HG03439 (cell line): ENCODE results near the gene UBE2E2.

Source experiments
- ATAC-seq: cut with Tn5 transposase; IDR thresholded peaks from one replicate; pipeline ENCODE4 v1.9.1; 2021; ENCODE audit warnings: mild to moderate bottlenecking, moderate library complexity; ENCODE audit not compliant: unreplicated experiment

UBE2E2 gene

DNA sequence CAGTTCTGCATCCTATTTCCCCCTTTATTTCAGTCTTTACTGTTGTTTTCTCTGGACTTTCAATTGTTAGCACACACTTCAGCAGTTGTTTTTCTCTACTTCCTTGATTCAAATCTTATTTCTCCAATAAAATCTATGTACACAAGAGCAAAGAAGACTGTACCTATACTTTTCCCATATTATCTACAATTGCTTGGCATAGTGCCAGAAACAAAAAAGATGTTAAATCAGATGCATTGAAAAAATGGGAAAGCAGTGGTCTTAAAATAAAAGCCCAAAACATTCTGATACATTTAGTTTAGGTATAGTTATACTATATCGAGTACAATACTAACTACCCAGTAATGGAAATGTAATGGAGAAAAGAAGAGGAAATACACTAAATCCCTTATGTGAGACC, 265.1 kb downstream of the UBE2E2 start:
- ATAC-seq = no peak

DNA sequence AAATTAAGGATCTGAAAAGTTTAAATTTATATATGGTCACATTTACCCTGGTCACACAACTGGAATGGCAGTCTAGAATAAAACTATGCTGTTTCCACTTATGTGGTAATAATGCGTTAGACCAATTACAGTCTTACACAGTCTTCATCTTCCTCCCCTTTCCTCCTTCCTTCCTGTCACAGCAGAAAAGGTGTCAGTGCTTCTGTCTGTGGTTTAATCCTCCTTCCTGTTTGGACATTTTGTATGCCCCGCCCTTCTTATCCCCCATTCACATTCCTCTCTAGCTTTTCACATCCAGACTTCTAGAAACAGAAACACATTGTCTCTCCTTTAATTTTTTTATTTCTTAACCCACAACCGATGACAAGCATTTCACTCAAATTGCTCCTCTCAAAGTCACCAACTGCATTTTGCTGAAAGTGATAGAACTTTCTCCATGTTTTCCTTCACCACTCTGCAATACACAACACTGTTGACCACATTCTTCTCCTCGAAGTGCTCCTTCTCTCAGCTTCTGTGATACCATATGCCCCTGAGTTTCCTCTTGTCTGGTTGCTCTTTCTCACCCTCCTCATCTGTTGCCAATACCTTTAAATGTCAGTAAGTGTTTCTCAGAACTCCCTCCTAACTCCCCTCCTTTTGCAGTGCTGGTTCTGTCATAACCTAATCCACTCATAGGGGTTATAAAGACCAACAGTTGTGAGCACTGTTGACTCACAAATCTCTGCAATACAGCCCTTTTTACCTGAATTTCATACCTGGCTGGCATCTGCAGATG, 271.6 kb downstream of the UBE2E2 start:
- no peak for ATAC-seq

DNA sequence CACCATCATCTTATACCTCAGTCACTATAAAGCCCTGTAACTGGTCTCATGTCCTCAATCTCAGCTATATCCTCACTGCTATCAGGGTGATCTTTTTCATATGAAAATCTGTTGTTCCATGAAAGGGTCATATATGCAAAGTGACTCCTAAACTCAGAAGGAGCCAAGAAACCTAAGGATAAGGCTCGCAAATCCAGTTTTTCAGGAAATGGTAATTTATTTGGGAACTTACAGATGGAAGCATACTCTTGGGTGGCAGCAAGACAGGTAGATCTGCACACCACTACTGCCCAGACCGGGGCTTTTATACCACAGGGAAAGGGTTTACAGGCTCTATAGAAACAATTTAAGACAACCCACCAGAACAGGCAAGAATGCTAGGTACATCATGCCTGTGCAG, 272.3 kb downstream of the UBE2E2 start:
- no peak for ATAC-seq

DNA sequence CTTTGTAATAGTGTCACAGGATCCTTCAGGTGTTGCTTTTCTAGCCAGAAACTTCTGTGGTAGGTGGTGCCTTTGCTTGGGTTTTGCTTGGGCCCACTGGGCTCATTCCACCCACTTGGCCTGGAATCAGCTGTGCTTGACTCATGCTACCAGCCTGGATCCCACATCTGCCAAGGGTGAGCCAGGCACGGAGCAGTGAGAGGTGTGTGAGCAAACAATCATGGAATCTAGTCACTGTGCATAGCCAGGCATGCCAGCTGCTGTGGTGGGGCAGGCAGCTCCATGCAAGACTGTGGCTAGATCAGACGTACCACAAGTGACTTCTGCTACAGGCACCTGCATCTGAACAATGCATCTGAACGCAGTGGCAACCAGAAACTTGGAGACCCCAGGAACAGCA, 275.9 kb downstream of the UBE2E2 start:
- ATAC-seq = no peak

DNA sequence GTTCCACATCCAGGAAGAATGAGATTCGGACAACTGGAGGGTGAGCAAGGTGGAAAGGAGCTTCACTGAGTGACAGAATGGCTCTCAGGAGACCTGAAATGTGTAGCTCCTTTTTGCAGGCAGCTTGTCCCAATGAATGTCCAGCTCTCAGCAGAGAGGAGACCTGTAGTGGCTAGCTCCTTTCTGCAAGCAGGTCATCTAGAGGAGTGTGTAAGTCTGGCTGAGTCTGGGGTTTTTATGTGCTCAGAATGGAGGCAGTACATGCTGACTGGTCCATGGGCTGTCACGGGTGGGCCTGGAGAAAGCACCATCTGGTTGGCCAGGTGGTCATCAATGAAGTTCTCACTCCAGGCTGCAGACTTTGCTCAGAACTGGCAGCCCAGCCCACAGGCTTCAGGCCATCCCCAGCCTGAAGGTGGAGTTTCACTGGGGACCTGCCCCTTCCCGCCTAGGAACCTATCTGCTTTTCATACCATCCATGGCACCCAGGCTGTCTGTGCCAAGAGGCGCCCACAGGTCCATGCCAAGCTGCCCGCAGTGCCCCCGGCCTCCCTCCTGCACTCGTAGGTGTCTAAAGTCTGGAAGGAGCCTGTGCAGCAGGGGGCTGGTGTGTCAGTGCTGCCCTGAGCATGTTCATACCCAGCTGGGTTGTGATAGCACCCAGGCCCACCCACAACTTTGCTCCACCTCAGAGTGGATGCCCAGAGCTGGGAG, 276.6 kb downstream of the UBE2E2 start:
- no peak for ATAC-seq

DNA sequence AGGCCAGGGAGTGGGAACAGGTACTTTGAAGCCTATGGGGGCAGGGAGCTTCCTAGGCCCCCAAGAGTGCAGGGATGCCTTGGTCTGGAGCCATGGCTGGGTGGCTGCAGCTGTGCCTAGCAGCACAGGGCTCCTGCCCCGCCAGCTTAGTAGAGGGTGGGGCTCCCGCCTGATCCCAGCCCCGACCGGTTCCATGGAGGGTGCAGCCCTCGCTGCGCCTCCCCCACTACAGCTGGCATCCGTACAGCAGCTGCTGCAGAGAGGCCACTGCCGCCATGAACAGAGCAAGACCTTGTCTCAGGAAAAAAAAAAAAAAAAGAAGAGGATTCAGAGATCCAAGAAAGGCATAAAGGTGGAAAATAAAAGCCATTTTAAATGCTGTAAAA, 277.2 kb downstream of the UBE2E2 start:
- ATAC-seq = no peak

DNA sequence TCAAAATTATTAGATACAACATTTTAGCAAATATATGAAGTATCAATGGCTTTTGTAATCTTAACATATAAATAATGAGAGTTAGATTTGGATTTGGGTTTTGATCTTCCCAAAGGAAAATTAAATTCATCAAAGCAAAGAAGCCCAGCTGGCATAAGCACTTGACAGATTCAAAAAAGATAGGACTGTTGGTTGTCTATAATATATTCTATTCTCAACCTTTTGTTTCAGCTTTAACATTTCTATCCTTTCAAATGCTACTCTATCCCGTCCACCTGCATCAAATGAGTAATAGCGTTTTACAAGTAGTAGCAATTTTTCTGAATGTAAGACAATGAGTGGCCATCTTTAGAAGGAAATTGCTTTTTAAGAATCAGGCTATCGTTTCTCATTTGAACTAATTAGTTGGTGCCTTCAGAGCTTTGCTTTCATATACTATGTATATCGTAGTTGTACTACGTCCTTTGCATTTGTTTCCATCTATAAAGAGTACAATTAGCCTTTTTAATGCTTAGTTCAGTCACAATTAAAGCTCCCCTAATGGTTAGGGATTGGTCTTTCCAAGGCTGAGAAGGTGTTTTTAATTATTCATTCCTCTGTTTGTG, 278.0 kb downstream of the UBE2E2 start:
- no peak for ATAC-seq

DNA sequence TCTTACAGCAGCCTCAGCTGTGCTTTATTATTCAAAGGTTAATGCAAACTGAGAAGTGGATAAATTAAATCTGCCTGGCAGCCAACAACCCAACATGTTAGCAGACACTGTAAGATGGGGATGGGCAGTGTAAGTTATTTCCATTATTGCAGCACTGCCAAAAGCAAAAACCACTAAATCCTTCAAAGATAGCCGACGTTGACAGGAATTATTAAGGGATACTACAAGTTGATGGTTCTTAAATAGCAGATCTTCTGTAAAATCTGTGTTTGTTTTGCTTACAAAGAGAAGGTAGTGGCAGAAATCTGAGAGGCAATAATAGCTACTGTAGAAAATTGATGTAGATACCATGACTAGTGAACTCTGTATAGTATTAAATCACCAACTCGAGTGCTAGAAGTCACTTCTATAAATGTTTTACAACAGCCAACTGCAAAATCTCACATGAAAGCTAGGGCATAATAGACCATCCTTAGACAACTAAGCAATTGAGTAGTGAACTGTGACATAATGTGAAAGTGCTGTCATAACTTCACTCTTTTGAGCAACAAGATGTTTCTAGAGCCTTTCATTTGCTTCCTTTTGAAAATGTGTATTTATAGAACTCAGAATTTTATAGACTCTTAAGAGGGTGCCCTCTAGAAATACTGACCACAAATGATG, 278.6 kb downstream of the UBE2E2 start:
- no peak for ATAC-seq

DNA sequence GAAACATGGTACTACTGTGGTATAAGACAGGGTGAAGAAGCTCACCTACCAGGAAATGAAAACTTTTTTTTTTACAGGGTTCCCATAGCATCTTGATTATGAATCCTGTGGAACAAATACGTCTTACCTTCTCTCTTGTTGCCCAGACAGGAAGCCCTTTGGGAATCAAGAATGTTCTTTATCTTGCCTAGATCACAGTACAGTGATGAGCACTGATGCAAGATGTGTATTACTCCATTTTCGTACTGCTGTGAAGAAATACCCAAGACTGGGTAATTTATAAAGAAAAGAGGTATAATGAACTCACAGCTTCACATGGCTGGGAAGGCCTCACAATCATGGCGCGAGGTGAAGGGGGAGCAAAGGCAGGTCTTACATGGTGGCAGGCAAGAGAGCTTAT, 281.3 kb downstream of the UBE2E2 start:
- ATAC-seq = no peak

DNA sequence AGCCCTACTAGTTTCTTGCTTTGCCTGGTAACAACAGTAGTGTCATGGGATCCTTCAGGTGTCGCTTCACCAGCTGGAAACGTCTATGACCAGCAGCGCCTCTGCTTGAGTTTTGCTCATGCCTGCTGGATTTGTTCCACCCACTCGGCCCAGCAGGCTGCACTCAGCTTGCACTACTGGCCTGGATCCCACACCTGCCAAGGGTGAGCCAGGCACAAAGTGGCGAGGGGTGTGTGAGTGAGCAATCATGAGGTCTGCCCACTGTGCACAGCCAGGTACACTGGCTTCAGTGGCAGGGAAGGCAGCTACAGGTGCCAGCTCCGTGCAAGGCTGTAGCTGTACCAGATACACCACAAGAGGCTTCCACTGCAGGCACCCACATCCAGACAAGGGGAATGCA, 282.8 kb downstream of the UBE2E2 start:
- no peak for ATAC-seq

DNA sequence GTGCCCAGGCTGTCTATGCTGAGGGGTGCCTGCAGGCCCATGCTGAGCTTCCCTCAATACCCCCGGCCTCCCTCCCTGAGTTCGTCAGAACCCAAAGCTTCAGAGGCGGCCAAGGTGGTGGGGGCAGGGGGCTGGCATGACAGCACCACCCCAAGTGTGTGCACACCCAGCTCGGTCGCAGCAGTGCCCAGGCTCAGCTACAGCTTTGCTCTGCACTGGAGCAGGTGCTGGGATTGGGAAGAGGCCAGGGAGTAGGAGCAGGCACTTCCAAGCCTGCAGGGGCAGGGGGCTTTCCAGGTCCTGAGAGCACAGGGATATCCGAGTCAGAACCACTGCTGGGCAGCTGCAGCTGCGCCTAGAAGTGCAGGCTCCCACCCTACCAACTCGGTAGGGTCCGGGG, 283.9 kb downstream of the UBE2E2 start:
- no peak for ATAC-seq

DNA sequence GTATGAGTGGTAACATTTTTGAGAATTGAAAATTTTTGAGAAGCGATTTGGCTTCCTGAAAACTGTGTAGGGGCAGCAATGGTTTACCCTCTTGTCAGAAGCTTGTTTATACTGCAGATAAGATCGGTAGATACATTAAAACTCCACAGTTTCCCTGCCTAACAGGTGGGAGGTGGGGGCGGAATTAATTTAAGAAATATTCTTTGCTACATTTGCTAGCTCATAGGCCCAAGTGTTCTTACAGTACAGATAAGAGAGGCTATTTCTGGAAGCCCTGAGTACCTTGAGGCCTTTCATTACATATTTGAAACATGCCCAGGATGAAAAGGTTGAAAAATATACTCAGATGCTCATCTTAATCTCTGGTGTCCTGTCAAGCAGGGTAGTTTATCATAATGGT, 285.5 kb downstream of the UBE2E2 start:
- no peak for ATAC-seq

DNA sequence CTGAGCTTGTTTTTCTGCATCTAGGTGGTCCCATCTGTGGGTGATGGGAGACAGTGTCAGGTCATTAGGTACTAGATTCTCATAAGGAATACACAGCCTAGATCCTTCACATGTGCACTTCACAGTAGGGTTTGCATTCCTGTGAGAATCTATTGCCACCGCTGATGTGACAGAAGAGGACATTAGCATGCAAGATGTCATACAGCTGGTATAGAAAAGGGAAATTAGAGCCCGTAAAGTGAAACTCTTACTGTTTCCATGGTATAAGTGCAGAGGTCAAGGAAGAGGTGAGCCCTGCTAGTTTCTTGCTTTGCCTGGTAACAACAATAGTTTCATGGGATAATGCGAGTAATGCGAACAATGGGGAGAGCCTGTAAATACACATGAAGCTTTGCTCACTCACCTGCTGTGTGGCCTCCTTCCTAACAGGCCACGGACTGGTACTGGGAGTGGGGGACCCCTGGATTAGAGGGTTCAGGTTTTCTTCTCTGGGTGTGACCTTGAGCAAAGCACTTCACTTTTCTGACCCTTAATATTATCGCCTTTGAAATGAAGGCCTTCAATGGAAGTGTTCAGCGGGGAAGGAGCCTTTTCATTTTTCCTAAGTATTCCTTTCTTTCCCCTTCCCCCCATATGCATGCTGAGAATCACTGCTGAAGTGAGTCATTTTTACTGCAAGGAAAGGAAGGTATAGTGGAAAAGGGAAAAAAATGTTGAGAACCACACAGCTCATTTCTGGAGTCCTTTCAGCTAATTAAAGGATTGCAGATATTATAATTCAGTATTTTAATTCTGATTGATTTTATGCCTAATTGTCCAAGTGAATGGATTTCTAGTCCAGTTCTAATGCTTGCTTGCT, 286.4 kb downstream of the UBE2E2 start:
- ATAC-seq = no peak

DNA sequence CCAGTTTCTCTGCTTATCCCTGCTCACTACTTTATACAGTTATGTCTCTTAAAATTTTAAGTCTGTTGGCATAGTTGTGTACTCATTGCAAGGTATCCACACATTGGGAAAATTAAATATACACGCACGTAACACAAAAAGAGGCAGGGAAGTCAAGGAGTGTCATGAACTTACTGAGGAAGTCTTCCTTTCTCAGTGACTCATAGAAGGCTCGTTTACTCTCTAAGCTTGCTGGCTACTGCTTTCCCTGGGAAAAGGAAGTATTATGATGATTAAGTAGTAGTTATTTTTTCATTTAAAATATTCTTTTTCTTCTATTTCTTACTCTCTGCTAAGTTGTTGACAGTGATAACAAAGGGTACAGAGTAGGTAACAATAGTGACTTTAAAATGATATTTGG, 287.3 kb downstream of the UBE2E2 start:
- no peak for ATAC-seq

DNA sequence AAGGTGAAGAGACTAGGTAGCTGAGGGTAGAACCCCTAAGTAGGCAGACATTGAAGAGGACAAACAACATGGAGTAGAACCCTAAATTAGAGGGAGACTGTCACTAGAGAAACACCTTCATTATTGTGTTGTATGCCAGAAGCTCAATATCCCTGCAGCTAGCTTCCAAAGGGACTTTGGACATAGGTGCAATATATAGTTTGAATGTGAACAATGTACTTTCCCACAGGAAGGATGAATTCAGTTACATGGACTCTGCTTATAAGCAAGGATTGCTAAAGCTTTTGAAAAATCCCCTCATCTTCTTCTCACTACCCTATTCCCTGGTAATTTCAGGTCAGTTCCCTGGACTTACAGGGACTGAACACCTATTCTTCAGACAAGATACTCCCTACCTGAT, 288.9 kb downstream of the UBE2E2 start:
- no peak for ATAC-seq

DNA sequence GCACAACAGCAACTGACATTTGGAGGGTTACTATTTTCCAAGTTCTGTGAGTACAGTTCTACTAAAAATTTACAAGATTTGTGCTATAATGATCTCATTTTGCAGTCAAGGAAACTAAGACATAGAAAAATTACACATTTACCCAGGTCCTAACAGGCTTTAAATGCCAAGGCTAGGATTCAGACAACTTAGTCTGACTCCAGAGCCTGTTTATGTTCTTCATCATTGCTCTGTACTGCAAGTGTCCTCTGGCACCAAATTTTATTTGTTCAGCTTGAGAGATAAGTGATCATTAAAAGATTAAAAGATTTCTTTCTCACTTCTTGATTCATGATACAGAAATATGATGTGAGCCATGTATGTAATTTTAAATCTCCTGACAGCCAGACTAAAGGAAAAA, 290.8 kb downstream of the UBE2E2 start:
- ATAC-seq = no peak

DNA sequence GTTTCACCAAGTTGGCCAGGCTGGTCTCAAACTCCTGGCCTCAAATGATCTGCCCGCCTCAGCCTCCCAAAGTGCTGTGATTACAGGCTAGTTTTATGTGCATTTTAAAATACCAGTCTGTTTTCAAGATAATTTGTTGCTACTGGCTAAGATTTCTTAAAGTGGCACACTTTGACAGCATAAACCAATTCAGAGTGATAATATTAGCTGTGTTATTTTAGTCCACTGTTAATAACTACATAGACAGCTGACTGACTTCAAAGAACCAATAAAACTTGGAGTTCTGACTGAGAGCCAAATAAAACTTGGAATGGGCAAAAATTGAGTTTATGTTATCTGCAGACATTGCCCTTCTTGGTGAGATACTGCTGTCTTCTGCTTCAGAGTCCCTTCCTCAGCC, 291.8 kb downstream of the UBE2E2 start:
- ATAC-seq = no peak

DNA sequence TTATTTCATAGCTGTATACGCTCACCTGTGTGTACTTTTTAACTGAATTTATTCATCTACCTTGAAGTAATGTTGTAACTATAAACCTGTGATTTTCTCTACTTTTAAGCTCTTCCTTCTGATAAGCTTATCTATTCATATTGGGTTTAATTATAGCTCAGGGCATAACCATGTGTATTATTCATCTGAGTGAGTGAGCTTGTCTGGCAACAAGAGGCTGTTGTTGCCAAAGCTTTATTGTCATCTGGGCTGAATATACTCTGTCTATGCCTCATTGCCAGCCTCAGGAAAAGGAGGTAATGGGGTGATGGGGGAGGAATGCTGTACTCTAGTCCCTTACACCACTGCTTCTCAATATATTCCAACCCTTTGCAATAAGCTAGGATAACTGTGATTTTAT, 292.4 kb downstream of the UBE2E2 start:
- no peak for ATAC-seq

DNA sequence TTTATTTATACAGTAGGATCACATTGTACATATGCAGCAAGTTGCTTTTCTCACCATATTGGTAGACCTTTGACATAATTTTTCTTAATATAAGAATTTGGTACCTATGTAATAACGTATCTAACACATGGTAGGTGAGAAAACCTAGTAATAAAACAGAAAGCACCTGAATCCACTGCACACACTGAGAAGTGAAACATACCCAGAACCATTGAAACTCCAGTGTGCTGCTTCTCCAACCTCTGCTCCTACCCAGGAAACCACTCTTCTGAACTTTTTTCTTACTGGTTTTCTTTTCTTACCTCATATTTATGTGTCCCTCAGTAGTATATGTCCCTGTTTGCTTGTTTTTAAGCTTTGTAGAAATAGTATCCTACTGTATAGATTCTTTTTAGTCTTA, 293.0 kb downstream of the UBE2E2 start:
- no peak for ATAC-seq

DNA sequence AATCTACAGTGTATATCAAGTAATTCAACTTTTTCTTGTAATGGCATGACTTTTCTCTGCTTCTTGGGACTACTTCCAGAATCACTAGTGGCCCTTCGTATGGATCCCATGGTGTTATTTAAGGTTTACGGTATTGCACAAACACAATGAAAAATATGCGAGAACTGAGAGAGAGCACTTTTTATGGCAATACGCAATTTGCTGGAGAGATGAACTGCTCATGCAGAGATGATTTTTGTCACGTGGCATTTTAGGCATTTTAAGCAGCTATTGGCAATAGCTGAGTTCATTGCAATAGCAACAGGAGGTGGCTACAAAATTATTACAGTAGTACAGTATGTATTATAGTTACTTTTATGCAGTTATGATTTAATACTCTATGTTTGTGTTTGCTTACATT, 294.0 kb downstream of the UBE2E2 start:
- no peak for ATAC-seq
